ENCODE measurements around the gene QRFPR. TPM values are rescaled to one million over a fixed set of nuclear protein-coding genes. Genes with fewer than 3 reads are reported as not detected.

Gene QRFPR
- total RNA-seq, 1 donor from 2014 or later = not detected

GRCh38 chr4:121373841-121374240 lies 7.0 kb downstream of the QRFPR start:
- peaks cover 9% of the 10 kb centered on the region for H3K27me3 Mint-ChIP-seq
- H3K4me1 Mint-ChIP-seq = no peaks in the 10 kb centered on the region
- POLR2A ChIA-PET = no interaction called here
- H3K4me3 Mint-ChIP-seq = no peak overlapping the region
- H3K9me3 Mint-ChIP-seq = no peaks in the 10 kb centered on the region
- ATAC-seq (ENCODE audit: low read depth) (no peak), DNase-seq (no peak)
- intact Hi-C loops (cut with micrococcal nuclease) = no loop called here
- no peak for TF ChIP-seq CTCF (IDR thresholded peaks at IDR 0.05)
- H3K36me3 Mint-ChIP-seq (ENCODE audit: low read depth) = no peaks in the 10 kb centered on the region
- no peak overlapping the region for H3K27ac Mint-ChIP-seq
- CTCF ChIA-PET = no interaction called here

- CTCF ChIA-PET = interaction anchor here (0.7 to 1.7 kb wide), 10 partner anchors 9 to 369 kb away, joined by 3 to 10 read pairs (median 3); no protein-coding TSS in a partner anchor
- intact Hi-C loops (cut with micrococcal nuclease) = loop anchor here (1.0 kb wide), 2 partner anchors 355 to 365 kb away; no protein-coding TSS in a partner anchor
- POLR2A ChIA-PET = no interaction called here
- no peaks in the 10 kb centered on the region for H3K27me3 Mint-ChIP-seq
- no peak for DNase-seq
- H3K9me3 Mint-ChIP-seq = no peaks in the 10 kb centered on the region
- H3K27ac Mint-ChIP-seq = no peak overlapping the region
- no peak for ATAC-seq (ENCODE audit: low read depth)
- no peak for TF ChIP-seq CTCF (IDR thresholded peaks at IDR 0.05)
- H3K36me3 Mint-ChIP-seq (ENCODE audit: low read depth) = no peaks in the 10 kb centered on the region
- no peak overlapping the region for H3K4me3 Mint-ChIP-seq
- H3K4me1 Mint-ChIP-seq = no peaks in the 10 kb centered on the region
These were observed 10.0 kb downstream of the QRFPR start for GRCh38 chr4:121370729-121371325.

- H3K4me1 Mint-ChIP-seq = no peaks in the 10 kb centered on the region
- no peaks in the 10 kb centered on the region for H3K27me3 Mint-ChIP-seq
- no peak overlapping the region for H3K4me3 Mint-ChIP-seq
- DNase-seq (no peak), ATAC-seq (ENCODE audit: low read depth) (no peak)
- H3K36me3 Mint-ChIP-seq (ENCODE audit: low read depth) = no peaks in the 10 kb centered on the region
- ChIA-PET POLR2A (no interaction called here), CTCF (no interaction called here)
- no peak for TF ChIP-seq CTCF (IDR thresholded peaks at IDR 0.05)
- no peak overlapping the region for H3K27ac Mint-ChIP-seq
- H3K9me3 Mint-ChIP-seq = no peaks in the 10 kb centered on the region
- intact Hi-C loops (cut with micrococcal nuclease) = no loop called here
These were observed 20.3 kb downstream of the QRFPR start for GRCh38 chr4:121360495-121360894.

GRCh38 chr4:121358473-121358872 lies 22.3 kb downstream of the QRFPR start:
- no peak for TF ChIP-seq CTCF (IDR thresholded peaks at IDR 0.05)
- intact Hi-C loops (cut with micrococcal nuclease) = no loop called here
- Mint-ChIP-seq H3K27ac (no peak overlapping the region), H3K4me1 (no peaks in the 10 kb centered on the region), H3K4me3 (no peak overlapping the region), H3K9me3 (peaks cover 10% of the 10 kb centered on the region), H3K27me3 (no peaks in the 10 kb centered on the region), H3K36me3 (ENCODE audit: low read depth) (no peaks in the 10 kb centered on the region)
- no peak for ATAC-seq (ENCODE audit: low read depth)
- DNase-seq = no peak
- POLR2A ChIA-PET = no interaction called here
- CTCF ChIA-PET = no interaction called here

GRCh38 chr4:121353213-121353612 lies 27.6 kb downstream of the QRFPR start:
- no peak for TF ChIP-seq CTCF (IDR thresholded peaks at IDR 0.05)
- ChIA-PET POLR2A (no interaction called here), CTCF (no interaction called here)
- Mint-ChIP-seq H3K36me3 (ENCODE audit: low read depth) (no peaks in the 10 kb centered on the region), H3K4me1 (no peaks in the 10 kb centered on the region), H3K27ac (no peak overlapping the region), H3K4me3 (no peak overlapping the region), H3K9me3 (peaks cover 18% of the 10 kb centered on the region), H3K27me3 (no peaks in the 10 kb centered on the region)
- DNase-seq (no peak), ATAC-seq (ENCODE audit: low read depth) (no peak)
- intact Hi-C loops (cut with micrococcal nuclease) = no loop called here

Data from activated B cell treated with CpG ODN at 0.5 μM for 24 hours (primary cell).